ENCODE measurements around the gene GUCA1C. TPM values are rescaled to one million over a fixed set of nuclear protein-coding genes. Genes with fewer than 3 reads are reported as not detected.

Gene GUCA1C
- total and polyA plus RNA-seq, 2 of the 13 experiments (the other 11 are each of a cell fraction or from before 2014, with no cell fraction given): not detected

GRCh38 chr3:108897883-108898282, 55.8 kb downstream of the GUCA1C start (continued):
- no peak for TF ChIP-seq AKNA (CRISPR knock-in tag; IDR thresholded peaks at IDR 0.05; ENCODE audit: borderline replicate concordance)
- TF ChIP-seq, protein P1, sequence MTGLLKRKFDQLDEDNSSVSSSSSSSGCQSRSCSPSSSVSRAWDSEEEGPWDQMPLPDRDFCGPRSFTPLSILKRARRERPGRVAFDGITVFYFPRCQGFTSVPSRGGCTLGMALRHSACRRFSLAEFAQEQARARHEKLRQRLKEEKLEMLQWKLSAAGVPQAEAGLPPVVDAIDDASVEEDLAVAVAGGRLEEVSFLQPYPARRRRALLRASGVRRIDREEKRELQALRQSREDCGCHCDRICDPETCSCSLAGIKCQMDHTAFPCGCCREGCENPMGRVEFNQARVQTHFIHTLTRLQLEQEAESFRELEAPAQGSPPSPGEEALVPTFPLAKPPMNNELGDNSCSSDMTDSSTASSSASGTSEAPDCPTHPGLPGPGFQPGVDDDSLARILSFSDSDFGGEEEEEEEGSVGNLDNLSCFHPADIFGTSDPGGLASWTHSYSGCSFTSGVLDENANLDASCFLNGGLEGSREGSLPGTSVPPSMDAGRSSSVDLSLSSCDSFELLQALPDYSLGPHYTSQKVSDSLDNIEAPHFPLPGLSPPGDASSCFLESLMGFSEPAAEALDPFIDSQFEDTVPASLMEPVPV (CRISPR knock-in tag; IDR thresholded peaks at IDR 0.05): no peak
- TF ChIP-seq MLXIP (CRISPR knock-in tag; IDR thresholded peaks at IDR 0.05; ENCODE audit: borderline replicate concordance): no peak
